SK-N-SH treated with all-trans-retinoic acid at 6 μM for 48 hours (cell line): Measurements from ENCODE around the gene CTSH.

ENCODE experiments used
- ATAC-seq: fragments of 200-7000 bp; cut with Tn5 transposase; 3 replicates; pipeline ENCODE4 v1.9.1; 2020; ENCODE audit warnings: mild to moderate bottlenecking, moderate library complexity
- ARNTL ChIP-seq: fragments of 450-650 bp; formaldehyde crosslinking; IDR thresholded peaks from 2 replicates; pipeline ENCODE4 v1.5.0; 2020; ENCODE audit warnings: low read depth, mild to moderate bottlenecking, moderate library complexity, borderline replicate concordance
- BACH2 ChIP-seq: fragments of 250-450 bp; sonication (Bioruptor Pico); IDR thresholded peaks from 2 replicates; pipeline ENCODE4 v1.9.0; 2021; ENCODE audit warnings: mild to moderate bottlenecking, borderline replicate concordance
- CSDC2 ChIP-seq: fragments of 250-450 bp; sonication (Bioruptor Pico); IDR thresholded peaks from 2 replicates; pipeline ENCODE4 v1.5.0; 2020; ENCODE audit warnings: mild to moderate bottlenecking, moderate library complexity
- ESRRG ChIP-seq: fragments of 250-450 bp; sonication (Bioruptor Pico); IDR thresholded peaks from 2 replicates; pipeline ENCODE4 v1.6.1; 2021; ENCODE audit warnings: mild to moderate bottlenecking
- GLIS3 ChIP-seq: fragments of 250-450 bp; sonication (Bioruptor Pico); IDR thresholded peaks from 2 replicates; pipeline ENCODE4 v1.5.0; 2020; ENCODE audit warnings: mild to moderate bottlenecking, moderate library complexity
- OSR1 ChIP-seq: fragments of 250-450 bp; sonication (Bioruptor Pico); IDR thresholded peaks from 2 replicates; pipeline ENCODE4 v1.8.0; 2022; ENCODE audit warnings: moderate library complexity, mild to moderate bottlenecking, inconsistent platforms
- PPARA ChIP-seq: fragments of 250-450 bp; sonication (Bioruptor Pico); IDR thresholded peaks from 2 replicates; pipeline ENCODE4 v1.5.0; 2020; ENCODE audit warnings: mild to moderate bottlenecking, borderline replicate concordance
- RARB ChIP-seq: fragments of 250-450 bp; sonication (Bioruptor Pico); IDR thresholded peaks from 2 replicates; pipeline ENCODE4 v1.8.0; 2021; ENCODE audit warnings: mild to moderate bottlenecking, moderate library complexity
- SNAI2 ChIP-seq: fragments of 250-450 bp; sonication (Bioruptor Pico); IDR thresholded peaks from 2 replicates; pipeline ENCODE4 v1.5.0; 2020; ENCODE audit warnings: mild to moderate bottlenecking, moderate library complexity
- TCF4 ChIP-seq: fragments of 250-450 bp; sonication (Bioruptor Pico); IDR thresholded peaks from 2 replicates; pipeline ENCODE4 v1.8.0; 2021; ENCODE audit warnings: mild to moderate bottlenecking, moderate library complexity, borderline replicate concordance
- TOX ChIP-seq: fragments of 250-450 bp; sonication (Bioruptor Pico); IDR thresholded peaks from 2 replicates; pipeline ENCODE4 v1.8.0; 2021; ENCODE audit warnings: mild to moderate bottlenecking, moderate library complexity, borderline replicate concordance
- ZC3H10 ChIP-seq: fragments of 250-450 bp; sonication (Bioruptor Pico); IDR thresholded peaks from 2 replicates; pipeline ENCODE4 v1.5.1; 2021; ENCODE audit warnings: mild to moderate bottlenecking, moderate library complexity
- ZFP3 ChIP-seq: fragments of 250-450 bp; sonication (Bioruptor Pico); IDR thresholded peaks from 2 replicates; pipeline ENCODE4 v1.5.0; 2020; ENCODE audit warnings: mild to moderate bottlenecking, moderate library complexity
- ZFP30 ChIP-seq: fragments of 450-650 bp; formaldehyde crosslinking; IDR thresholded peaks from 2 replicates; pipeline ENCODE4 v1.5.0; 2022; ENCODE audit warnings: mild to moderate bottlenecking, moderate library complexity
- ZNF565 ChIP-seq: fragments of 450-650 bp; formaldehyde crosslinking; conservative IDR thresholded peaks from 2 replicates; pipeline ENCODE4 v1.5.0; 2020; ENCODE audit warnings: low read depth, mild to moderate bottlenecking, moderate library complexity
- ZNF70 ChIP-seq: fragments of 450-650 bp; formaldehyde crosslinking; IDR thresholded peaks from 2 replicates; pipeline ENCODE4 v1.5.0; 2020; ENCODE audit warnings: mild to moderate bottlenecking, moderate library complexity
- ZNF8 ChIP-seq: fragments of 450-650 bp; formaldehyde crosslinking; IDR thresholded peaks from 2 replicates; pipeline ENCODE4 v1.5.0; 2020; ENCODE audit warnings: mild to moderate bottlenecking, moderate library complexity
- TF ChIP-seq, protein P1 (sequence below): fragments of 250-450 bp; sonication (Bioruptor Pico); IDR thresholded peaks from 2 replicates; pipeline ENCODE4 v1.5.1; 2020; ENCODE audit warnings: low read depth, mild to moderate bottlenecking, moderate library complexity
- TF ChIP-seq, protein P2 (sequence below): fragments of 250-450 bp; sonication (Bioruptor Pico); IDR thresholded peaks from 2 replicates; pipeline ENCODE4 v1.8.0; 2020; ENCODE audit warnings: mild to moderate bottlenecking, moderate library complexity, borderline replicate concordance
- TF ChIP-seq, protein P3 (sequence below): fragments of 250-450 bp; sonication (Bioruptor Pico); IDR thresholded peaks from 2 replicates; pipeline ENCODE4 v1.5.1; 2021; ENCODE audit warnings: mild to moderate bottlenecking, moderate library complexity

CTSH gene

DNA sequence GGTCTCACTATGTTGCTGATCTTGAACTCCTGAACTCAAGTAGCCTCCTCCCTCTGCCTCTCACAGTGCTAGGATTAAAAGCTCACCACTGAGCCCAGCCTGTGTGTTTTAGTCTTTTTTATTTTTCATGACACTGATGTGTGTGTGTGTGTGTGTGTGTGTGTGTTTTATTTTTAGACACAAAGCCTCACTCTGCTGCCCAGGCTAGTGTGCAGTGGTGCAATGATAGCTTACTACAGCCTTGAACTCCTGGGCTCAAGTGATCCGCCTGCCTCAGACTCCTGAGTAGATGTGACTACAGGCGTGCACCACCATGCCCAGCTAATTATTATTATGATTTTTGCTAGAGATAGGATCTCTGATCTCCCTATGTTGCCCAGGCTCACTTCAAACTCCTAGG is 23.3 kb upstream of the CTSH start:
- TF ChIP-seq SNAI2 (no peak), OSR1 (CRISPR knock-in tag) (no peak), RARB (CRISPR knock-in tag) (no peak), ZFP3 (CRISPR knock-in tag) (no peak), ZNF70 (CRISPR knock-in tag) (no peak), TCF4 (CRISPR knock-in tag) (no peak), CSDC2 (CRISPR knock-in tag) (no peak), ZFP30 (CRISPR knock-in tag) (no peak), ZNF565 (CRISPR knock-in tag) (no peak), BACH2 (CRISPR knock-in tag) (no peak), ZC3H10 (CRISPR knock-in tag) (no peak), ARNTL (CRISPR knock-in tag) (no peak)
- TF ChIP-seq, protein P1, sequence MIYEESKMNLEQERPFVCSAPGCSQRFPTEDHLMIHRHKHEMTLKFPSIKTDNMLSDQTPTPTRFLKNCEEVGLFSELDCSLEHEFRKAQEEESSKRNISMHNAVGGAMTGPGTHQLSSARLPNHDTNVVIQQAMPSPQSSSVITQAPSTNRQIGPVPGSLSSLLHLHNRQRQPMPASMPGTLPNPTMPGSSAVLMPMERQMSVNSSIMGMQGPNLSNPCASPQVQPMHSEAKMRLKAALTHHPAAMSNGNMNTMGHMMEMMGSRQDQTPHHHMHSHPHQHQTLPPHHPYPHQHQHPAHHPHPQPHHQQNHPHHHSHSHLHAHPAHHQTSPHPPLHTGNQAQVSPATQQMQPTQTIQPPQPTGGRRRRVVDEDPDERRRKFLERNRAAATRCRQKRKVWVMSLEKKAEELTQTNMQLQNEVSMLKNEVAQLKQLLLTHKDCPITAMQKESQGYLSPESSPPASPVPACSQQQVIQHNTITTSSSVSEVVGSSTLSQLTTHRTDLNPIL (CRISPR knock-in tag): no peak

DNA sequence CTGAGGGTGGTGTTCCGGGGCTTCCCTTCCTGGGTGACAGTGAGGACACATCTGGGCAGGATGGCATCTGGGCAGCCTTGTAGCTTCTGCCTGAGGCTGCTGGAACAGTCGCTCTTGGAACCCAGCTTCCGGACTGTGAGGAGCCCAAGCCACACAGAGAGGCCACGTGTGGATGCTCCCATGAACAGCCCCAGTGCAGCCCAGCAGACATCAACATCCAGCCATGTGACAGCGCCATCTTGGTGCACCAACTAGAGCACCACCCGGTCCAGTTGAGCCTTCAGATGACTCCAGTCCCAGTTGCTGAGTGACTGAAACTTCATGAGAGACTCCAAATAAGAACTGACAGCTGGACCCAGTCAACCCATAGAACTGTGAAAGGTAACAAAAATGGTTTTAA is 15.5 kb upstream of the CTSH start:
- no peak for ATAC-seq
- TF ChIP-seq OSR1 (CRISPR knock-in tag): no peak
- TF ChIP-seq, protein P1 (CRISPR knock-in tag): no peak
- TF ChIP-seq BACH2 (CRISPR knock-in tag): no peak
- no peak for TF ChIP-seq CSDC2 (CRISPR knock-in tag)
- no peak for TF ChIP-seq TCF4 (CRISPR knock-in tag)
- TF ChIP-seq SNAI2: no peak
- no peak for TF ChIP-seq RARB (CRISPR knock-in tag)
- no peak for TF ChIP-seq ZNF8 (CRISPR knock-in tag)
- no peak for TF ChIP-seq ARNTL (CRISPR knock-in tag)

More for the DNA sequence above, 23.3 kb upstream of the CTSH start:
- ATAC-seq: no peak

DNA sequence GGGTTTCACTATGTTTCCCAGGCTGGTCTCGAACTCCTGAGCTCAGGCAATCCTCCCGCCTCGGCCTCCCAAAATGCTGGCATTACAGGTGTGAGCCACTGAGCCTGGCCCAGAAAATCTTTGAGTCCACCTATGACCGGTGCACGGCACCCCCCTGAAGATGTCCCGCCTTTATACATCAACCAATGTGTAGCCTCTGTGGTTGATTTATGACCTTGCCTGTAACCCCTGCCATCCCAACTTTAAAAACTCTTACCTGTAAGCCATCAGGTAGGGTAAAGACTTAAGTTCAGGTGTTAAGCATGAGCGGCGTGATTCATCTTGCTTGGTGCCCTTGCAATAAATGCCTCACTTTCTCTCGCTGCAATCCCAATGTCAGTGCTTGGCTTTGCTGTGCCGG is 14.5 kb upstream of the CTSH start:
- TF ChIP-seq ZFP3 (CRISPR knock-in tag) (no peak), GLIS3 (CRISPR knock-in tag) (no peak), SNAI2 (no peak), ZFP30 (CRISPR knock-in tag) (no peak), PPARA (CRISPR knock-in tag) (no peak), ZNF8 (CRISPR knock-in tag) (no peak), BACH2 (CRISPR knock-in tag) (no peak), ESRRG (CRISPR knock-in tag) (no peak), TOX (CRISPR knock-in tag) (no peak), ARNTL (CRISPR knock-in tag) (no peak), ZNF565 (CRISPR knock-in tag) (no peak)
- TF ChIP-seq, protein P2, sequence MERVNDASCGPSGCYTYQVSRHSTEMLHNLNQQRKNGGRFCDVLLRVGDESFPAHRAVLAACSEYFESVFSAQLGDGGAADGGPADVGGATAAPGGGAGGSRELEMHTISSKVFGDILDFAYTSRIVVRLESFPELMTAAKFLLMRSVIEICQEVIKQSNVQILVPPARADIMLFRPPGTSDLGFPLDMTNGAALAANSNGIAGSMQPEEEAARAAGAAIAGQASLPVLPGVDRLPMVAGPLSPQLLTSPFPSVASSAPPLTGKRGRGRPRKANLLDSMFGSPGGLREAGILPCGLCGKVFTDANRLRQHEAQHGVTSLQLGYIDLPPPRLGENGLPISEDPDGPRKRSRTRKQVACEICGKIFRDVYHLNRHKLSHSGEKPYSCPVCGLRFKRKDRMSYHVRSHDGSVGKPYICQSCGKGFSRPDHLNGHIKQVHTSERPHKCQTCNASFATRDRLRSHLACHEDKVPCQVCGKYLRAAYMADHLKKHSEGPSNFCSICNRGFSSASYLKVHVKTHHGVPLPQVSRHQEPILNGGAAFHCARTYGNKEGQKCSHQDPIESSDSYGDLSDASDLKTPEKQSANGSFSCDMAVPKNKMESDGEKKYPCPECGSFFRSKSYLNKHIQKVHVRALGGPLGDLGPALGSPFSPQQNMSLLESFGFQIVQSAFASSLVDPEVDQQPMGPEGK: no peak
- TF ChIP-seq, protein P3, sequence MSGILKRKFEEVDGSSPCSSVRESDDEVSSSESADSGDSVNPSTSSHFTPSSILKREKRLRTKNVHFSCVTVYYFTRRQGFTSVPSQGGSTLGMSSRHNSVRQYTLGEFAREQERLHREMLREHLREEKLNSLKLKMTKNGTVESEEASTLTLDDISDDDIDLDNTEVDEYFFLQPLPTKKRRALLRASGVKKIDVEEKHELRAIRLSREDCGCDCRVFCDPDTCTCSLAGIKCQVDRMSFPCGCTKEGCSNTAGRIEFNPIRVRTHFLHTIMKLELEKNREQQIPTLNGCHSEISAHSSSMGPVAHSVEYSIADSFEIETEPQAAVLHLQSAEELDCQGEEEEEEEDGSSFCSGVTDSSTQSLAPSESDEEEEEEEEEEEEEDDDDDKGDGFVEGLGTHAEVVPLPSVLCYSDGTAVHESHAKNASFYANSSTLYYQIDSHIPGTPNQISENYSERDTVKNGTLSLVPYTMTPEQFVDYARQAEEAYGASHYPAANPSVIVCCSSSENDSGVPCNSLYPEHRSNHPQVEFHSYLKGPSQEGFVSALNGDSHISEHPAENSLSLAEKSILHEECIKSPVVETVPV (CRISPR knock-in tag): no peak
- TF ChIP-seq, protein P1 (CRISPR knock-in tag): no peak
- ATAC-seq: no peak
